Thyroid gland (tissue), 4 donors: ENCODE results near the gene AGAP2.

ENCODE experiments used
- CTCF ChIP-seq, 6 experiments: fragments of 200-600 bp in 3 of 6; fragments of 450-650 bp in 3 of 6; sonication (generic) in 3 of 6; IDR thresholded peaks; one replicate each; pipeline ENCODE4 v1.5.1; 2016 to 2019; ENCODE audit warnings: antibody characterized with exemption in 6 of 6, mild to moderate bottlenecking in 2 of 6, inconsistent platforms in 1 of 6, moderate library complexity in 1 of 6
- POLR2A ChIP-seq, 2 donors: fragments of 450-650 bp; IDR thresholded peaks; one replicate each; pipeline ENCODE4 v1.6.1; 2017; ENCODE audit warnings: antibody characterized with exemption in 2 of 2, mild to moderate bottlenecking in 2 of 2, moderate library complexity in 1 of 2

- no peak for TF ChIP-seq CTCF (IDR thresholded peaks at IDR 0.05)
- TF ChIP-seq POLR2A (IDR thresholded peaks at IDR 0.05) = no peak
Measured at GRCh38 chr12:57744194-57744776, 5.7 kb upstream of the AGAP2 start.
